GM23338 (cell line): Measurements from ENCODE around the gene HS6ST2. TPM values are rescaled to one million over a fixed set of nuclear protein-coding genes. Genes with fewer than 3 reads are reported as not detected.

Experiments
- ATAC-seq: fragments of 200-7000 bp; cut with Tn5 transposase; 3 replicates; pipeline ENCODE4 v1.9.1; 2020
- DNase-seq: peaks from one replicate; pipeline ENCODE4 v3.0.0-alpha.2; 2015; ENCODE audit warnings: low spot score
- H2AFZ ChIP-seq: fragments of 200-600 bp; sonication (generic); 2 replicates; pipeline ENCODE4 v1.8.0; 2016; ENCODE audit warnings: antibody characterized with exemption, mild to moderate bottlenecking, moderate library complexity
- H3F3A ChIP-seq: fragments of 200-600 bp; sonication (generic); replicated peaks from 2 replicates; pipeline ENCODE4 v1.8.0; 2017; ENCODE audit warnings: antibody characterized with exemption, mixed run types, low read depth
- H3K27ac ChIP-seq: fragments of 200-600 bp; sonication (generic); 2 replicates; pipeline ENCODE4 v1.6.1; 2016; ENCODE audit warnings: low read depth
- H3K27me3 ChIP-seq: fragments of 200-600 bp; sonication (generic); 2 replicates; pipeline ENCODE4 v1.8.0; 2016; ENCODE audit warnings: mild to moderate bottlenecking, mixed run types, moderate library complexity; ENCODE audit not compliant: insufficient read depth
- H3K36me3 ChIP-seq: fragments of 200-600 bp; sonication (generic); 2 replicates; pipeline ENCODE4 v1.8.0; 2016; ENCODE audit warnings: mild to moderate bottlenecking; ENCODE audit not compliant: insufficient read depth
- H3K4me1 ChIP-seq: fragments of 200-600 bp; sonication (generic); 2 replicates; pipeline ENCODE4 v1.8.0; 2016; ENCODE audit warnings: mild to moderate bottlenecking, moderate library complexity; ENCODE audit not compliant: insufficient read depth
- H3K4me2 ChIP-seq: fragments of 200-600 bp; sonication (generic); 2 replicates; pipeline ENCODE4 v1.7.1; 2017; ENCODE audit warnings: mixed run types
- H3K4me3 ChIP-seq: fragments of 200-600 bp; sonication (generic); 2 replicates; pipeline ENCODE4 v1.6.1; 2016; ENCODE audit warnings: mixed run types
- H3K79me2 ChIP-seq: fragments of 200-600 bp; sonication (generic); replicated peaks from 2 replicates; pipeline ENCODE4 v1.8.0; 2017; ENCODE audit warnings: mild to moderate bottlenecking; ENCODE audit not compliant: insufficient read depth
- H3K9me2 ChIP-seq: fragments of 200-600 bp; sonication (generic); 2 replicates; pipeline ENCODE4 v1.8.0; 2017; ENCODE audit not compliant: insufficient read depth
- H4K20me1 ChIP-seq: fragments of 200-600 bp; sonication (generic); replicated peaks from 2 replicates; pipeline ENCODE4 v1.8.0; 2017; ENCODE audit warnings: mild to moderate bottlenecking; ENCODE audit not compliant: insufficient read depth
- H3K27ac Mint-ChIP-seq: 2 replicates; pipeline ENCODE4 v1.8.0; 2020; ENCODE audit warnings: inconsistent platforms, mild to moderate bottlenecking, moderate library complexity, mixed read lengths
- H3K27me3 Mint-ChIP-seq: 3 replicates; pipeline ENCODE4 v1.8.0; 2022; ENCODE audit warnings: low read depth, mild to moderate bottlenecking, moderate library complexity, mixed read lengths, inconsistent platforms; ENCODE audit not compliant: insufficient read depth, poor library complexity
- H3K36me3 Mint-ChIP-seq: 3 replicates; pipeline ENCODE4 v1.8.0; 2021; ENCODE audit warnings: low read depth, mild to moderate bottlenecking, inconsistent platforms, moderate library complexity, mixed read lengths
- H3K4me1 Mint-ChIP-seq: 3 replicates; pipeline ENCODE4 v1.8.0; 2020; ENCODE audit warnings: mild to moderate bottlenecking, inconsistent platforms, mixed read lengths
- H3K4me3 Mint-ChIP-seq: 3 replicates; pipeline ENCODE4 v1.8.0; 2021; ENCODE audit warnings: moderate library complexity, mild to moderate bottlenecking, inconsistent platforms, mixed read lengths
- H3K9me3 Mint-ChIP-seq: 3 replicates; pipeline ENCODE4 v1.8.0; 2020; ENCODE audit warnings: moderate library complexity, mild to moderate bottlenecking, inconsistent platforms, mixed read lengths
- CREB1 ChIP-seq: fragments of 250-450 bp; sonication (Bioruptor Pico); IDR thresholded peaks from 2 replicates; pipeline ENCODE4 v1.5.0; 2020; ENCODE audit warnings: low read depth, mild to moderate bottlenecking, moderate library complexity
- ETS1 ChIP-seq: IDR thresholded peaks from 2 replicates; pipeline ENCODE4 v1.6.1; 2016; ENCODE audit warnings: antibody characterized with exemption
- REST ChIP-seq: IDR thresholded peaks from one replicate; pipeline ENCODE4 v1.6.1; 2018; ENCODE audit warnings: antibody characterized with exemption; ENCODE audit not compliant: unreplicated experiment
- ZNF462 ChIP-seq: fragments of 250-450 bp; sonication (Bioruptor Pico); IDR thresholded peaks from 2 replicates; pipeline ENCODE4 v1.5.0; 2020; ENCODE audit warnings: mild to moderate bottlenecking, moderate library complexity
- polyA plus RNA-seq: library from polyadenylated mRNA; unstranded; fragments of >200 nt; fragmentation: Nextera tagmentation; extraction: Ambion mirVana; gene quantifications from 2 replicates; pipeline ENCODE4 v1.2.1, GENCODE V29; 2016
- total RNA-seq: library from RNA; depleted of rRNA; stranded (reverse); fragments of >200 nt; shearing (Covaris generic); gene quantifications from 2 replicates; pipeline ENCODE4 v1.2.3, GENCODE V29; 2014

HS6ST2 gene
- total and polyA plus RNA-seq, 2 experiments from 2014 or later, result 0.82 to 4.8 TPM

GRCh38 chrX:132685276-132685675 lies 273.2 kb downstream of the HS6ST2 start:
- ATAC-seq, result no peak
- Histone ChIP-seq H3K36me3 (no peaks in the 10 kb centered on the region), H3K79me2 (no peaks in the 10 kb centered on the region), H3K4me2 (no peak overlapping the region), H4K20me1 (no peaks in the 10 kb centered on the region), H2AFZ (no peak overlapping the region), H3F3A (no peaks in the 10 kb centered on the region), H3K9me2 (no peaks in the 10 kb centered on the region), H3K4me3 (no peak overlapping the region), H3K27ac (no peak overlapping the region), H3K4me1 (no peaks in the 10 kb centered on the region), H3K27me3 (no peaks in the 10 kb centered on the region)
- H3K4me1 Mint-ChIP-seq, result peaks cover 12% of the 10 kb centered on the region
- no peak overlapping the region for H3K4me3 Mint-ChIP-seq
- no peak overlapping the region for H3K27ac Mint-ChIP-seq
- no peaks in the 10 kb centered on the region for H3K27me3 Mint-ChIP-seq
- no peak for DNase-seq
- TF ChIP-seq ETS1, result no peak
- TF ChIP-seq ZNF462 (CRISPR knock-in tag), result no peak
- no peak for TF ChIP-seq CREB1 (CRISPR knock-in tag)
- TF ChIP-seq REST, result no peak
- peaks cover 2% of the 10 kb centered on the region for H3K9me3 Mint-ChIP-seq
- H3K36me3 Mint-ChIP-seq, result peaks cover 2% of the 10 kb centered on the region; the same call in 2 of the 3 replicates
